Anterior cingulate cortex (tissue), 58 donors: ENCODE results near the gene TEX19.

Source experiments
- DNase-seq, 58 donors: peaks; one replicate each; lab custom pipeline; 2025; lab: John Stamatoyannopoulos, UW

Gene TEX19

GRCh38 chr17:82358465-82359350 lies at the start of gene TEX19:
Gene TEX19 (plus strand): TSS chr17:82359247. CDS start chr17:82362151, 2,904 bp downstream.
- DNase-seq: no peak

- no peak for DNase-seq
Observed at GRCh38 chr17:82309656-82310570, 49.1 kb upstream of the TEX19 start.

- no peak for DNase-seq
Observed at GRCh38 chr17:82310877-82311276, 48.2 kb upstream of the TEX19 start.

- no peak for DNase-seq
Observed at GRCh38 chr17:82311971-82312370, 47.1 kb upstream of the TEX19 start.

GRCh38 chr17:82313195-82314011 lies 45.6 kb upstream of the TEX19 start:
- no peak for DNase-seq

- no peak for DNase-seq
Observed at GRCh38 chr17:82314012-82314726, 44.9 kb upstream of the TEX19 start.

- no peak for DNase-seq
Observed at GRCh38 chr17:82314727-82315605, 44.1 kb upstream of the TEX19 start.

- DNase-seq: no peak
Observed at GRCh38 chr17:82315703-82316358, 43.2 kb upstream of the TEX19 start.

- no peak for DNase-seq
Observed at GRCh38 chr17:82316651-82317393, 42.2 kb upstream of the TEX19 start.

- no peak for DNase-seq
Observed at GRCh38 chr17:82317394-82318168, 41.5 kb upstream of the TEX19 start, which contains the start of gene CD7. Gene CD7 (minus strand): TSS chr17:82317608. CDS start chr17:82317495, 113 bp downstream.

- DNase-seq: no peak
Observed at GRCh38 chr17:82318169-82318498, 40.9 kb upstream of the TEX19 start.

GRCh38 chr17:82318772-82319606 lies 40.1 kb upstream of the TEX19 start:
- DNase-seq: no peak

- no peak for DNase-seq
Observed at GRCh38 chr17:82319619-82320062, 39.4 kb upstream of the TEX19 start.

GRCh38 chr17:82320140-82320840 lies 38.8 kb upstream of the TEX19 start:
- DNase-seq: no peak
